ENCODE data around the gene SKP1. TPM values are rescaled to one million over a fixed set of nuclear protein-coding genes. Genes with fewer than 3 reads are reported as not detected.
A peak's percentile ranks its signal among the peaks of the same experiment; 100 is the strongest.

SKP1 gene
- polyA plus RNA-seq, 3 donors: 681 to 900 (median 805) TPM

- no peak for DNase-seq (ENCODE audit: extremely low read depth in 1 of 11, low read depth in 9 of 11, low spot score in 4 of 11)
These were observed 27.7 kb downstream of the SKP1 start for GRCh38 chr5:134148986-134149539.

DNA sequence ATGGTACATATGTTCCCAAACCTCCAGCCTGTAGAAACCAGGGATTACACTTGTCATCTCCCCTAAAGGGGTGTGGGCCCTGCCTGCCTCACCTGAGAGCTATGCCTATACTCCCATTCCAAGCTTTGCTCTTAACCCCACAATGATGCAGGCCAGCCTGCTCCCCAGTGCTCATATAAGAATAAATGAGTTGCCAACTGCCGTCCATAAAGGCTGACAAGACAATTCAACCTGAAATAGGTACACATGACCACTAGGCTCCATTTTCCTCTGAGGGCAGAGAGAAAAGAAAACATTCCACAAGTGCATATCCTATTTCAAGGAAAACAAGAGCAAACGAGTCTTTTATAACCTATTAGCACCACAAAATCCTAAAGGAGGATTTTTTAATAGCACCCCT is 28.4 kb downstream of the SKP1 start:
- DNase-seq (ENCODE audit: extremely low read depth in 1 of 11, low read depth in 9 of 11, low spot score in 4 of 11): peak in 4 of 11 donors; percentile 38 to 39 (median 38)

DNA sequence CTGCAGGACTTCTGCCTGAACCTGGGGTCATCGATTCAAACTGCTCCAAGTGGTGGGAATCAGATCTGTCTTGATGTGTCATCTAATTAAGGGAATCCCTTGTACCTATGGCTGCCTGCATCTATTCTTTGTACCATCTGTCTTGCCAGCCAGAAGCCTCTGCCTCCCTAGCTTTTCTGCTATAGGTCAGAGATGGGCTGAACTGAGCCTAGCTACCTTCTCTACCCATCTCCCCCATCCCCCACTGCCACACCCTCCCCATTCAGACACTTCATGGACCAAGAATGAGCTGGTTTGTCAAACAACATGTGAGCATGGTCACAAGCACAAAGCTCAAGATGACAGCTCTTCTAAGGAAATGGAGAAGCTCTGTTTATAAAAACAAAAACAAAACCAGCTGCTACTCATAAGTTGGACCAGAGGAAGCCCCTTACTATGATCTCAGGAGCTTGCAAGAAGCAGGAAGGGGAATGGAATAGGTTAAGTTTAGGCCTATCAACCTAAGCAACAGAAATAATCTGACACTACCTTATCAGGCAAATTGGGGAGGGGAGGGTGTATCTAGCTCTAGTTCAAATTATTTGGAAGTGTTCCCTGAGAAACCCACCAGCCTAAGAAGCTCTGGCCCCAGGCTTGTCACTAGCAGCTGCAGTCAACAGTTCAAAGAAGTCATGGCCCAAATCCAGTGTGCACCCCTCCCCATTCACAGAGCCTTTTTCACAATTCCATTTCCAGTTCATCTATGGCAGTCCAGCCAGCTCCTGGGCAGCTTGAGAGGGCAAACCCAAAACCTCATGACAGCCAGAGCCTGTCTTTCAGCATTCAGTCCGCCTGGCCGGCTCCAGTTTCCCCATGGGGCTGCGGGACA is 29.9 kb downstream of the SKP1 start:
- no peak for DNase-seq (ENCODE audit: extremely low read depth in 1 of 11, low read depth in 9 of 11, low spot score in 4 of 11)

- peak; percentile 31 to 67 (median 46) for DNase-seq (ENCODE audit: extremely low read depth in 1 of 11, low read depth in 9 of 11, low spot score in 4 of 11)
These were observed 30.8 kb downstream of the SKP1 start for GRCh38 chr5:134145779-134146581.

GRCh38 chr5:134145041-134145757 is 31.6 kb downstream of the SKP1 start:
- DNase-seq (ENCODE audit: extremely low read depth in 1 of 11, low read depth in 9 of 11, low spot score in 4 of 11): no peak

DNA sequence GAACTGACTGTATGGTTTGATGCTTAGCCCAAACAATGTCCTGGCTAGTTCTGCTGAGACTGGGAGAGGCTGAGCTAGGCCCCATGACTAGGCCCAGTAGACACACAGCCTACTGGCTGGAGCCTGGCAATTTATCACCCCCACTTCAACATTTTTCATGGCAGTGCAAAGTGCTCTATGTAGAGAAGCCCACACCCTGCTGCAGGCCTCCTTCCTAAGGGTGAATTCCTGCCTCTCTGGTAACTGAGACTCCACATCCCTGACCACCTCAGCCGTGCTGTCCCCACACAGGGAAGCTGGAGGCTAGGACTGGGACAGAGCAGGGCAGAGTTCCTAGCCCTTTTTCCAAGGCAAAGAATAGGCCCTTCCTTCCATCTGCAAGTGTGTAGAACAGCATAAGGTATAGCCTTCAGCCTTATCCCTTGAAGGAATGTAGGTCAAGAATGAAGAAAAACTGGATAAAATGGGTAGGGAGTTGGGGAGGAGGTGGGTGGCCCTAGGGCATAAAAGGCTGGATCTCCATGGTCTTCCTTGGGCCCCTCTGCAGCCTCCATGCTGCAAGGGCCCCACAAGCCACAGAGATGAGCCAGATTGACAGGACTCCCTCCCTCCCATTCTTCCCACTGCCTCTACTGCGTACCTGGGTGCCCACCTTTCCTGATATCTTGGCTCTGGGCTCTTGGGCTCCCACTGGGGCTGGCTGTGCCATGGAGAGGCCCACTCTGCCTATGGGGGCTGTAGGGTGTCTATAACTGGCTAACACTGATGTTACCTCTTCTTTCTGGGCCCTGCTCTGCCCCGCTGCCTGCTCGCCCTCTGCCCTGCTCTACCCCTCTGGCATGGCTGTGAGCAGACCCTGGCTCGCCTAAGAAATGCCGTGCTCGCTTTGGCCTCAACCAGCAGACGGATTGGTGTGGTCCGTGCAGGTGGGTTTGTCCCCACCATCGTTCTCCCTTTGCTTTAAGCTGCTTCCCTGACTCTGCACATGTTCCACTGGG is 32.5 kb downstream of the SKP1 start:
- DNase-seq (ENCODE audit: extremely low read depth in 1 of 11, low read depth in 9 of 11, low spot score in 4 of 11): no peak

DNA sequence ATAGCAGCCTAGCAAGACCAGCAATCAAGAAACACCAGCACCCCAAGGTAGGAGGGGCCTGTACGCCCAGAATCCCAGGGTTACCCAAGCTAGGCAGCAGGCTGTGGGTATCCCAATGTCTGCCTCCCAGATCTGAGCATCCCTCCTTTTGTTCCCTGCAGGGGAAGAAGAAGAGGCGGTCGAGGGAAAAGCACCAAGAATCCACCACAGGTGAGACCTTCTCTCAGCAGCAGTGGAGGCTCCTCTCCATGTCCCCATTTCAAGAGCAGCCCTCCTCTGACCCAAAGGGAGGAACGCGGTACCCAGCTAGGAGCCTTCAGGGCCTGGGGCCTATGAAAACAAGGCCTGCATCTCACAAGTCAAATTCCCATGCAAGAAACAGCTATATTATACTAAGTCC is 33.3 kb downstream of the SKP1 start:
- DNase-seq (ENCODE audit: extremely low read depth in 1 of 11, low read depth in 9 of 11, low spot score in 4 of 11): no peak

- DNase-seq (ENCODE audit: extremely low read depth in 1 of 11, low read depth in 9 of 11, low spot score in 4 of 11): no peak
These were observed 33.9 kb downstream of the SKP1 start for GRCh38 chr5:134142806-134143205.

DNA sequence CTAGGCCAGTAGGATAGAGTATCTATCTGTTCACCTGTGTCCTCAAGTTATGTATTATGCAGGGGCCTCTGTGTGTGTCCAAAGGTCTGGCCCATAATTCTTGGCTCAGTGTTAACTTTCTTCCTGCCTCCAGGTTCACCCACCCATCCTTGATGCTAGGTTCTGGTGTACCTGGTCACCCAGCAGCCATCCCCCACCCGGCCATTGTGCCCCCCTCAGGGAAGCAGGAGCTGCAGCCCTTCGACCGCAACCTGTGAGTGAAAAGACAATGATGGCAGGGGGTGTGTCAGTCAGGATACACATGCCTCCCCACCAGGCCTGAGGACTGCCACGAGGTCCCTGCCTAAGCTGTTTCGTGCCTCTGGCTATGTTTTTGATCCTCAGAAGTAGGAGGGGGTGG is 34.7 kb downstream of the SKP1 start:
- DNase-seq (ENCODE audit: extremely low read depth in 1 of 11, low read depth in 9 of 11, low spot score in 4 of 11): no peak

DNA sequence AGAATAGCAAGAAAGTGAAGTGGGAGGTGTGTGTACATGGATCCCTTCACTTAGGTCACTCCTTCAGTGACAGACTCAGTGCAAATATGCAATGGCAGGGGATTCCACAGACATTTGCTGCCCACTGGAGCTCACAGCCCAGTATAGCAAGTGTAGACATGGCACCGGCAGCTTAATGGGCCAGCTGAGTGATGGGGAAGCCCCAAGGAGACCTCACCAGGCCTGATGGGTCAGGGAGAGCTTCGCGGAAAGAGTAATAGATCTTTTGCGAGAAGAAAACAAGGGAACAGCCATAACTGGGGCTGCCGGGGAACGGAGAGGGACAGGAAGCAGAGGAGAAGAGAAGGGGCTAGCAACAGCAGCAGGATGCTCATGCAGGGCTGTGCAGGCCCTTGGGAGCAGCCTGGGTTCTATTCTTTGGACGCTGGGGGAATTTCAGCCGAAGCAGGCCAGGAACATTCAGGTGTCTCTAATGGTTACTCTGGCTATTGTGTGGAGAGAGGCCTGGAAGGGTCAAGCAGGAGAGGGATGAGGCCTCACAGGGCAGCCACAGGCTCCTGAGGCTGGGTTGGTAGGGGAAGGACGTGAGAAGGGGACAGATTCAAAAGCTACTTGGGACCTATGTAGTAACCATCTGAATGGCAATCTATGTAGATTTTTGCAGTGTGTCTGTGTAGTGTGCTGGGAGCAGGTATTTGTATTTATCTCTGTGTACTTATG is 35.3 kb downstream of the SKP1 start:
- DNase-seq (ENCODE audit: extremely low read depth in 1 of 11, low read depth in 9 of 11, low spot score in 4 of 11): no peak

DNA sequence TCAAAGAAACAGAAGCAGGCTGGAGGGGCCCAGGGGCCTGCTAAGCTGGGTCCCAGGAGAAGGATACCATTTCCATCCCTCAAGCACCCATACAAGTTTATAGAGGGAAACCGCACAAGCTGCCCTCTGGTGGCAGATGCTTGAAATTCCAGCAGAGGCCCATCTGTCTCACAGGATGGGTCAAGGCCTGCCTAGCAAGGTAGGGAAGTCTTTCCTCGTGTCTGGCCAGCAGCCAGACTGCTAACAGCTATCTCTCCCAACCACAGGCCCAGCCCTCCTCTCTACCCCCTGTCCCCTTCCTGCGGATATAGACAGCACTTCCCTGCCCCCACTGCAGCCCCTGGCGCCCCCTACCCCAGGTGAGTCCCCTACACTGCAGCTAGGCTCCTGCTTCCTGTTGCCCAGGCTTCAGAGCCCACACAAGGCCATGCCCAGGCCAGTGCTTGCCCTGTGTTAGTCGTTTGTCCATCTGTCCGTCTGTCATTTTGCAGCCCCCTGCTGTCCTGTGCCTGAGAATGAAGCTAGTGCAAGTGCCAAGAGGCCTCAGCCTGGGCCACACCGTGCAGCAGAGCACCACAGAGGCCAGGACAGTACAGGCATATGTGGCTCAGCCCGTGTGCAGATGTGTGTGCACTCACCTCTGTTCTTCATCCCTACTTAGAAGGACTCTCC is 36.1 kb downstream of the SKP1 start:
- DNase-seq (ENCODE audit: extremely low read depth in 1 of 11, low read depth in 9 of 11, low spot score in 4 of 11): peak in 4 of 11 donors; percentile 38 to 57 (median 45)

GRCh38 chr5:134139891-134140469 is 36.8 kb downstream of the SKP1 start:
- DNase-seq (ENCODE audit: extremely low read depth in 1 of 11, low read depth in 9 of 11, low spot score in 4 of 11): no peak

GRCh38 chr5:134139377-134139851 is 37.3 kb downstream of the SKP1 start:
- no peak for DNase-seq (ENCODE audit: extremely low read depth in 1 of 11, low read depth in 9 of 11, low spot score in 4 of 11)

DNA sequence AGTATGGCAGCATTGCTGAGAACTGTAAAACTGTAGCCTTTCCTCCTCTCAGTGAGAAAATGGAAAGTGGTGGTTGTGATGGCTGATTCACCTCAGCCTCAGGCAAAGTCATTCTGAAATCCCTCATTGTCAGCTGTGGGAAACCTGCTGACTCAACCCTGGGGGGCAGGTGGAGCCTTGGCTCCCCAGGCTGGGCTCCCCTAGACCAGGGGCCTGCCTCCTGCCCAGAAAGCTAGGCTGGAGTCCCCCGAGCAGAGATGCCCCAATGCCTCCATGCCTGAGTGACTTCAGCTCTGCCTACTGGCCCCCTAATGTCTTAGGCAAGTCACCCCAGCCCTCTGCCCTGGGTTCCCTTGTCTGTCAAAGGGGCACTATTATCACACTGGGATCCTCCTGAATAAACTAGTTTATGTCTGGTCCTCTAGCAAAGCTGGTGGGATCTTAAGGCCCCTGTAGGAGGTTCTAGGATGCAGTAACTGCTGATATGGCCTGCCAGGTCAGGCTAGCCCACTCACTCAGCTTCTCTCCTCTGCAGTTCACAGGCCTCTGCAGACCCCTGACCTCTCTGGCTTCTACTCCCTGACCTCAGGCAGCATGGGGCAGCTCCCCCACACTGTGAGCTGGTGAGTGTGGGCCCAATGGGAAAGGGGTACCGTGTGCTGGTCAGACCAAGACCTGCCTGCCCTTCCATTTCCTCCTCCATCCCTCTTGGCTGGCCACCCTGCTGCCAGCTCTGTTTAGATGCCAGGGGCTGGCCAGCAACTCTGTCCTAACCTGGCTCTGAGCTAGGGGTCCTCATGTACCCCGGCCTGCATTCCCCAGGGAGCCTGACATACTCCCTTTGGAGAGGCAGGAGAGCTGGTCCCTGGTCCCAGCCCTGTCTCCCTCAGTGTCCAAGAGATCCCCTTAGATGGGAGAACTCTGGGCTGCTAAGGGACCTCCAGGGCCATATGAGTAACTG is 38.1 kb downstream of the SKP1 start:
- DNase-seq (ENCODE audit: extremely low read depth in 1 of 11, low read depth in 9 of 11, low spot score in 4 of 11): no peak

GRCh38 chr5:134136771-134137170 is 40.0 kb downstream of the SKP1 start:
- DNase-seq (ENCODE audit: extremely low read depth in 1 of 11, low read depth in 9 of 11, low spot score in 4 of 11): no peak
